Activated naive CD8-positive, alpha-beta T cell (primary cell): ENCODE data around the gene WDR54.

Experiments used
- H3K27ac Mint-ChIP-seq: one replicate; pipeline ENCODE4 v1.8.0; 2021; ENCODE audit warnings: mixed read lengths
- H3K27me3 Mint-ChIP-seq: one replicate; pipeline ENCODE4 v1.8.0; 2021; ENCODE audit warnings: mixed read lengths
- H3K36me3 Mint-ChIP-seq: one replicate; pipeline ENCODE4 v1.8.0; 2021; ENCODE audit warnings: mixed read lengths
- H3K4me1 Mint-ChIP-seq: one replicate; pipeline ENCODE4 v1.8.0; 2021; ENCODE audit warnings: low read depth, mixed read lengths
- H3K4me3 Mint-ChIP-seq: one replicate; pipeline ENCODE4 v1.8.0; 2021; ENCODE audit warnings: mild to moderate bottlenecking, mixed read lengths
- H3K9me3 Mint-ChIP-seq: one replicate; pipeline ENCODE4 v1.8.0; 2021; ENCODE audit warnings: low read depth, mixed read lengths

WDR54 gene

GRCh38 chr2:74391209-74391579 is 30.3 kb upstream of the WDR54 start:
- no peaks in the 10 kb centered on the region for H3K36me3 Mint-ChIP-seq
- H3K4me3 Mint-ChIP-seq = no peak overlapping the region
- H3K9me3 Mint-ChIP-seq = no peaks in the 10 kb centered on the region
- no peaks in the 10 kb centered on the region for H3K4me1 Mint-ChIP-seq
- no peaks in the 10 kb centered on the region for H3K27me3 Mint-ChIP-seq
- H3K27ac Mint-ChIP-seq = peak overlapping the region; percentile 100

GRCh38 chr2:74391580-74392448 is 29.7 kb upstream of the WDR54 start:
- Mint-ChIP-seq H3K27ac (peak overlapping the region; percentile 100), H3K36me3 (no peaks in the 10 kb centered on the region), H3K9me3 (no peaks in the 10 kb centered on the region), H3K4me3 (no peak overlapping the region), H3K27me3 (no peaks in the 10 kb centered on the region), H3K4me1 (no peaks in the 10 kb centered on the region)

- Mint-ChIP-seq H3K27me3 (no peaks in the 10 kb centered on the region), H3K27ac (peak overlapping the region; percentile 100), H3K4me3 (no peak overlapping the region), H3K9me3 (no peaks in the 10 kb centered on the region), H3K4me1 (no peaks in the 10 kb centered on the region), H3K36me3 (no peaks in the 10 kb centered on the region)
Observed at GRCh38 chr2:74392449-74392743, 29.1 kb upstream of the WDR54 start.

GRCh38 chr2:74393525-74393924 is 28.0 kb upstream of the WDR54 start:
- H3K4me3 Mint-ChIP-seq = no peak overlapping the region

GRCh38 chr2:74396149-74396548 is 25.4 kb upstream of the WDR54 start:
- Mint-ChIP-seq H3K4me3 (no peak overlapping the region), H3K4me1 (peaks cover 2% of the 10 kb centered on the region), H3K9me3 (no peaks in the 10 kb centered on the region), H3K27me3 (no peaks in the 10 kb centered on the region), H3K36me3 (no peaks in the 10 kb centered on the region), H3K27ac (no peak overlapping the region)

More at GRCh38 chr2:74393525-74393924, 28.0 kb upstream of the WDR54 start:
- H3K27ac Mint-ChIP-seq = no peak overlapping the region
- no peaks in the 10 kb centered on the region for H3K27me3 Mint-ChIP-seq
- H3K36me3 Mint-ChIP-seq = no peaks in the 10 kb centered on the region
- no peaks in the 10 kb centered on the region for H3K4me1 Mint-ChIP-seq
- H3K9me3 Mint-ChIP-seq = no peaks in the 10 kb centered on the region

GRCh38 chr2:74399785-74400184 is 21.7 kb upstream of the WDR54 start:
- H3K27ac Mint-ChIP-seq = no peak overlapping the region
- no peaks in the 10 kb centered on the region for H3K9me3 Mint-ChIP-seq
- peaks cover 1% of the 10 kb centered on the region for H3K27me3 Mint-ChIP-seq
- peaks cover 2% of the 10 kb centered on the region for H3K4me1 Mint-ChIP-seq
- H3K4me3 Mint-ChIP-seq = no peak overlapping the region
- no peaks in the 10 kb centered on the region for H3K36me3 Mint-ChIP-seq

- Mint-ChIP-seq H3K36me3 (no peaks in the 10 kb centered on the region), H3K9me3 (no peaks in the 10 kb centered on the region), H3K27me3 (peaks cover 1% of the 10 kb centered on the region), H3K27ac (no peak overlapping the region), H3K4me3 (no peak overlapping the region), H3K4me1 (peaks cover 2% of the 10 kb centered on the region)
Observed at GRCh38 chr2:74401891-74402290, 19.6 kb upstream of the WDR54 start.

- Mint-ChIP-seq H3K4me1 (no peaks in the 10 kb centered on the region), H3K27ac (no peak overlapping the region), H3K9me3 (no peaks in the 10 kb centered on the region), H3K36me3 (no peaks in the 10 kb centered on the region), H3K4me3 (no peak overlapping the region), H3K27me3 (peaks cover 3% of the 10 kb centered on the region)
Observed at GRCh38 chr2:74406035-74406434, 15.5 kb upstream of the WDR54 start.

- Mint-ChIP-seq H3K4me1 (no peaks in the 10 kb centered on the region), H3K36me3 (no peaks in the 10 kb centered on the region), H3K27ac (no peak overlapping the region), H3K9me3 (no peaks in the 10 kb centered on the region), H3K4me3 (no peak overlapping the region), H3K27me3 (peaks cover 3% of the 10 kb centered on the region)
Observed at GRCh38 chr2:74407682-74408081, 13.8 kb upstream of the WDR54 start.

- H3K4me3 Mint-ChIP-seq = no peak overlapping the region
- H3K4me1 Mint-ChIP-seq = peaks cover 18% of the 10 kb centered on the region
- no peak overlapping the region for H3K27ac Mint-ChIP-seq
- H3K9me3 Mint-ChIP-seq = no peaks in the 10 kb centered on the region
- H3K36me3 Mint-ChIP-seq = no peaks in the 10 kb centered on the region
- H3K27me3 Mint-ChIP-seq = peaks cover 1% of the 10 kb centered on the region
Observed at GRCh38 chr2:74413001-74413698, 8.4 kb upstream of the WDR54 start.

GRCh38 chr2:74414441-74414840 is 7.1 kb upstream of the WDR54 start:
- Mint-ChIP-seq H3K9me3 (no peaks in the 10 kb centered on the region), H3K36me3 (no peaks in the 10 kb centered on the region), H3K27me3 (peaks cover under 1% of the 10 kb centered on the region), H3K4me3 (peak overlapping the region; percentile 66), H3K27ac (no peak overlapping the region), H3K4me1 (peaks cover 18% of the 10 kb centered on the region)

GRCh38 chr2:74414881-74415761 is 6.4 kb upstream of the WDR54 start:
- Mint-ChIP-seq H3K4me3 (peak overlapping the region; percentile 66), H3K4me1 (peaks cover 22% of the 10 kb centered on the region), H3K9me3 (no peaks in the 10 kb centered on the region), H3K27me3 (no peaks in the 10 kb centered on the region), H3K36me3 (no peaks in the 10 kb centered on the region), H3K27ac (no peak overlapping the region)

- Mint-ChIP-seq H3K4me1 (peaks cover 27% of the 10 kb centered on the region), H3K4me3 (peak overlapping the region; percentile 65), H3K27me3 (no peaks in the 10 kb centered on the region)
Observed at GRCh38 chr2:74415762-74416395, 5.7 kb upstream of the WDR54 start.

GRCh38 chr2:74416778-74417177 is 4.8 kb upstream of the WDR54 start:
- Mint-ChIP-seq H3K27me3 (no peaks in the 10 kb centered on the region), H3K36me3 (no peaks in the 10 kb centered on the region), H3K4me3 (no peak overlapping the region), H3K27ac (no peak overlapping the region), H3K4me1 (peaks cover 32% of the 10 kb centered on the region), H3K9me3 (no peaks in the 10 kb centered on the region)

More at GRCh38 chr2:74415762-74416395, 5.7 kb upstream of the WDR54 start:
- no peaks in the 10 kb centered on the region for H3K36me3 Mint-ChIP-seq
- no peaks in the 10 kb centered on the region for H3K9me3 Mint-ChIP-seq
- H3K27ac Mint-ChIP-seq = no peak overlapping the region
